ENCODE results near the gene INSIG2.

The INSIG2 gene

GRCh38 chr2:118102433-118103082 lies 14.3 kb downstream of the INSIG2 start:
- DNase-seq = no peak

- no peak for DNase-seq
Measured at GRCh38 chr2:118103951-118104940, 16.0 kb downstream of the INSIG2 start.

GRCh38 chr2:118105497-118105896 lies 17.2 kb downstream of the INSIG2 start:
- DNase-seq = no peak

GRCh38 chr2:118106926-118107325 lies 18.7 kb downstream of the INSIG2 start:
- DNase-seq = no peak

GRCh38 chr2:118110310-118110709 lies 22.0 kb downstream of the INSIG2 start:
- no peak for DNase-seq

- no peak for DNase-seq
Measured at GRCh38 chr2:118110991-118111390, 22.7 kb downstream of the INSIG2 start.

GRCh38 chr2:118112771-118113334 lies 24.6 kb downstream of the INSIG2 start:
- DNase-seq = peak; percentile 30 to 77

- no peak for DNase-seq
Measured at GRCh38 chr2:118114863-118115262, 26.6 kb downstream of the INSIG2 start.

GRCh38 chr2:118115761-118116160 lies 27.5 kb downstream of the INSIG2 start:
- DNase-seq = no peak

GRCh38 chr2:118118479-118118878 lies 30.2 kb downstream of the INSIG2 start:
- DNase-seq = no peak

GRCh38 chr2:118119158-118119727 lies 31.0 kb downstream of the INSIG2 start:
- DNase-seq = no peak

GRCh38 chr2:118119761-118120400 lies 31.6 kb downstream of the INSIG2 start:
- no peak for DNase-seq

- DNase-seq = no peak
Measured at GRCh38 chr2:118120401-118120780, 32.1 kb downstream of the INSIG2 start.

- DNase-seq = no peak
Measured at GRCh38 chr2:118121101-118121500, 32.8 kb downstream of the INSIG2 start.

GRCh38 chr2:118121986-118122524 lies 33.8 kb downstream of the INSIG2 start:
- DNase-seq = no peak

GRCh38 chr2:118122594-118123281 lies 34.5 kb downstream of the INSIG2 start:
- no peak for DNase-seq

- DNase-seq = peak in 1 of 2 experiments; percentile 46
Measured at GRCh38 chr2:118123561-118124232, 35.4 kb downstream of the INSIG2 start.

- DNase-seq = no peak
Measured at GRCh38 chr2:118124288-118124891, 36.1 kb downstream of the INSIG2 start.

- no peak for DNase-seq
Measured at GRCh38 chr2:118127250-118127649, 39.0 kb downstream of the INSIG2 start.

- DNase-seq = no peak
Measured at GRCh38 chr2:118128826-118129225, 40.6 kb downstream of the INSIG2 start.

GRCh38 chr2:118130385-118130784 lies 42.1 kb downstream of the INSIG2 start:
- no peak for DNase-seq

Data from SW 1271 (cell line).